HG03575 (cell line): Measurements from ENCODE around the gene ZNF275.

Source experiments
- ATAC-seq: cut with Tn5 transposase; IDR thresholded peaks from one replicate; pipeline ENCODE4 v1.9.1; 2021; ENCODE audit not compliant: unreplicated experiment, insufficient number of reproducible peaks, low FRiP score; ENCODE audit errors: extremely low read depth

Gene ZNF275

GRCh38 chrX:153349952-153350351 lies 16.0 kb downstream of the ZNF275 start:
- ATAC-seq = no peak

GRCh38 chrX:153351981-153352380 lies 18.0 kb downstream of the ZNF275 start:
- no peak for ATAC-seq

GRCh38 chrX:153352858-153353257 lies 18.9 kb downstream of the ZNF275 start:
- ATAC-seq = no peak

GRCh38 chrX:153353416-153353815 lies 19.5 kb downstream of the ZNF275 start:
- ATAC-seq = no peak

GRCh38 chrX:153357877-153358276 lies 23.9 kb downstream of the ZNF275 start:
- no peak for ATAC-seq

- no peak for ATAC-seq
Measured at GRCh38 chrX:153361781-153362397, 27.9 kb downstream of the ZNF275 start.

GRCh38 chrX:153365670-153366069 lies 31.7 kb downstream of the ZNF275 start:
- ATAC-seq = no peak

- no peak for ATAC-seq
Measured at GRCh38 chrX:153366119-153366518, 32.2 kb downstream of the ZNF275 start.

- ATAC-seq = no peak
Measured at GRCh38 chrX:153366878-153367538, 33.1 kb downstream of the ZNF275 start.

GRCh38 chrX:153370293-153371055 lies 36.5 kb downstream of the ZNF275 start:
- no peak for ATAC-seq

GRCh38 chrX:153371256-153371655 lies 37.3 kb downstream of the ZNF275 start:
- no peak for ATAC-seq

- ATAC-seq = no peak
Measured at GRCh38 chrX:153372949-153373348, 39.0 kb downstream of the ZNF275 start.

- no peak for ATAC-seq
Measured at GRCh38 chrX:153374426-153374825, 40.5 kb downstream of the ZNF275 start.

- no peak for ATAC-seq
Measured at GRCh38 chrX:153375571-153375970, 41.6 kb downstream of the ZNF275 start.

- ATAC-seq = no peak
Measured at GRCh38 chrX:153377727-153378126, 43.8 kb downstream of the ZNF275 start.

- ATAC-seq = no peak
Measured at GRCh38 chrX:153378607-153379006, 44.7 kb downstream of the ZNF275 start.

- no peak for ATAC-seq
Measured at GRCh38 chrX:153379508-153379907, 45.6 kb downstream of the ZNF275 start.

GRCh38 chrX:153379971-153380581 lies 46.1 kb downstream of the ZNF275 start:
- ATAC-seq = no peak

GRCh38 chrX:153380691-153381090 lies 46.7 kb downstream of the ZNF275 start:
- no peak for ATAC-seq
